NT2/D1 (cell line): ENCODE data around the gene APOBEC3A.
"Not testable (repeated sequence)": the region's sequence is repeated elsewhere in the genome, so short reads cannot be mapped to it uniquely, and the experiment has no call there.

Experiments
- DNase-seq: peaks from one replicate; pipeline ENCODE4 v3.0.0-alpha.2; 2011; ENCODE audit warnings: low read depth, low spot score
- H3K27me3 ChIP-seq: 2 replicates; pipeline ENCODE4 v1.6.0; 2011; ENCODE audit warnings: mild to moderate bottlenecking; ENCODE audit not compliant: insufficient read length, insufficient read depth
- H3K36me3 ChIP-seq: 2 replicates; pipeline ENCODE4 v1.6.1; 2011; ENCODE audit warnings: mild to moderate bottlenecking, low read length, mixed read lengths; ENCODE audit not compliant: insufficient read depth, insufficient read length
- H3K4me1 ChIP-seq: 2 replicates; pipeline ENCODE4 v1.5.1; 2011; ENCODE audit not compliant: insufficient read depth, insufficient read length
- H3K4me3 ChIP-seq: 2 replicates; pipeline ENCODE4 v1.5.1; 2011; ENCODE audit warnings: low read depth; ENCODE audit not compliant: insufficient read length
- H3K9ac ChIP-seq: 2 replicates; pipeline ENCODE4 v1.6.0; 2011; ENCODE audit warnings: low read depth; ENCODE audit not compliant: insufficient read length
- H3K9me3 ChIP-seq: 2 replicates; pipeline ENCODE4 v1.5.1; 2011; ENCODE audit warnings: mild to moderate bottlenecking, low read length; ENCODE audit not compliant: insufficient read depth
- SUZ12 ChIP-seq: IDR thresholded peaks from 2 replicates; pipeline ENCODE4 v1.6.1; 2011; ENCODE audit not compliant: insufficient read length, insufficient read depth; ENCODE audit errors: extremely low read depth
- YY1 ChIP-seq: IDR thresholded peaks from 2 replicates; pipeline ENCODE4 v1.6.1; 2011; ENCODE audit not compliant: insufficient read length, insufficient read depth
- ZNF274 ChIP-seq: IDR thresholded peaks from 2 replicates; pipeline ENCODE4 v1.6.1; 2011; ENCODE audit warnings: mild to moderate bottlenecking, low read depth, low read length

APOBEC3A gene

GRCh38 chr22:38955250-38955905 is 2.0 kb upstream of the APOBEC3A start:
- Histone ChIP-seq H3K9ac (no peak overlapping the region), H3K27me3 (peaks cover 3% of the 10 kb centered on the region), H3K4me3 (no peak overlapping the region)

GRCh38 chr22:38955926-38956325 is 1.5 kb upstream of the APOBEC3A start:
- Histone ChIP-seq H3K4me3 (no peak overlapping the region), H3K27me3 (peaks cover 3% of the 10 kb centered on the region), H3K4me1 (peaks cover 3% of the 10 kb centered on the region), H3K9ac (no peak overlapping the region), H3K9me3 (no peaks in the 10 kb centered on the region), H3K36me3 (no peaks in the 10 kb centered on the region)
- no peak for DNase-seq
- TF ChIP-seq ZNF274 = no peak
- no peak for TF ChIP-seq YY1
- TF ChIP-seq SUZ12 = no peak

More at GRCh38 chr22:38955250-38955905, 2.0 kb upstream of the APOBEC3A start:
- Histone ChIP-seq H3K36me3 (no peaks in the 10 kb centered on the region), H3K9me3 (no peaks in the 10 kb centered on the region), H3K4me1 (peaks cover 4% of the 10 kb centered on the region)
- DNase-seq = no peak
- TF ChIP-seq SUZ12 (no peak), ZNF274 (no peak), YY1 (no peak)

GRCh38 chr22:38956551-38956950 is 858 bp upstream of the APOBEC3A start:
- peaks cover 3% of the 10 kb centered on the region for H3K27me3 ChIP-seq
- no peak overlapping the region for H3K9ac ChIP-seq
- no peak for DNase-seq
- peaks cover 3% of the 10 kb centered on the region for H3K4me1 ChIP-seq
- no peak for TF ChIP-seq YY1
- no peak overlapping the region for H3K4me3 ChIP-seq
- no peaks in the 10 kb centered on the region for H3K9me3 ChIP-seq
- H3K36me3 ChIP-seq = no peaks in the 10 kb centered on the region

- Histone ChIP-seq H3K27me3 (peaks cover 3% of the 10 kb centered on the region), H3K9me3 (no peaks in the 10 kb centered on the region), H3K9ac (no peak overlapping the region), H3K36me3 (no peaks in the 10 kb centered on the region), H3K4me1 (peaks cover 3% of the 10 kb centered on the region), H3K4me3 (no peak overlapping the region)
- TF ChIP-seq SUZ12 = no peak
- no peak for TF ChIP-seq YY1
- TF ChIP-seq ZNF274 = no peak
- no peak for DNase-seq
Measured at GRCh38 chr22:38957808-38958650, 620 bp downstream of the APOBEC3A start.

GRCh38 chr22:38958651-38958943 is 1.2 kb downstream of the APOBEC3A start:
- not testable (repeated sequence) for H3K4me1 ChIP-seq, H3K27me3 ChIP-seq, H3K9ac ChIP-seq, DNase-seq, H3K9me3 ChIP-seq, H3K36me3 ChIP-seq, H3K4me3 ChIP-seq

GRCh38 chr22:38959590-38959989 is 2.2 kb downstream of the APOBEC3A start:
- Histone ChIP-seq H3K9ac (no peak overlapping the region), H3K4me1 (peaks cover 3% of the 10 kb centered on the region), H3K9me3 (no peaks in the 10 kb centered on the region), H3K27me3 (peaks cover 3% of the 10 kb centered on the region), H3K4me3 (no peak overlapping the region), H3K36me3 (no peaks in the 10 kb centered on the region)
- no peak for DNase-seq
- TF ChIP-seq SUZ12 (no peak), YY1 (no peak), ZNF274 (no peak)

GRCh38 chr22:38960673-38961072 is 3.3 kb downstream of the APOBEC3A start:
- DNase-seq, H3K36me3 ChIP-seq, H3K9me3 ChIP-seq, H3K9ac ChIP-seq, H3K27me3 ChIP-seq, H3K4me3 ChIP-seq, H3K4me1 ChIP-seq: not testable (repeated sequence)

- H3K27me3 ChIP-seq, DNase-seq, H3K9ac ChIP-seq, H3K36me3 ChIP-seq, H3K4me1 ChIP-seq, H3K9me3 ChIP-seq, H3K4me3 ChIP-seq: not testable (repeated sequence)
Measured at GRCh38 chr22:38963291-38963738, 5.9 kb downstream of the APOBEC3A start.
